NB4 (cell line): ENCODE data around the gene ITSN1.

Source experiments
- POLR2A ChIP-seq: IDR thresholded peaks from 2 replicates; pipeline ENCODE4 v1.6.1; 2011; ENCODE audit warnings: mild to moderate bottlenecking; ENCODE audit not compliant: insufficient read length; ENCODE audit errors: extremely low read depth
- TF ChIP-seq, protein P1 (sequence below): IDR thresholded peaks from one replicate; pipeline ENCODE4 v1.5.1; 2012; ENCODE audit warnings: low read depth, low read length
- TF ChIP-seq, protein P2 (sequence below): IDR thresholded peaks from 2 replicates; pipeline ENCODE4 v1.6.1; 2011; ENCODE audit warnings: low read depth, low read length

DNA sequence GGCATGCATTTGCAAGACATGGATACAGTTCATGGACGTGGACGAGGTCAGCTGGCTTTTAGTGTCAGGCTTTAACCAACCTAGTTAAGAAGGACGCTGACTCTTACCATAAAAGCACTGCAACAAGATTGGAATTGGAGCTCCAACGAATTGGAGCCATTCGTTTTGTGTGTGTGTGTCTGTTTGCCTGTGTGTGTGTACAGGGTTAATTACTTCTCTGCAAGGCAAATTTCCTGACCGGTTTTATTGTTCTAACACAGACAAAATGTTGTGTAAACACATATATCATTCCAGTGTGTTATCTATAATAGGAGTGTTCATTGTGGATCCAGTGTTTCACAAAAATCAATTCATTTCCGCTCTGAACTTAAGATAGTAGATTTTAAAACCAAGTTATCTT lies 7.9 kb downstream of the ITSN1 start:
- TF ChIP-seq, protein P1, sequence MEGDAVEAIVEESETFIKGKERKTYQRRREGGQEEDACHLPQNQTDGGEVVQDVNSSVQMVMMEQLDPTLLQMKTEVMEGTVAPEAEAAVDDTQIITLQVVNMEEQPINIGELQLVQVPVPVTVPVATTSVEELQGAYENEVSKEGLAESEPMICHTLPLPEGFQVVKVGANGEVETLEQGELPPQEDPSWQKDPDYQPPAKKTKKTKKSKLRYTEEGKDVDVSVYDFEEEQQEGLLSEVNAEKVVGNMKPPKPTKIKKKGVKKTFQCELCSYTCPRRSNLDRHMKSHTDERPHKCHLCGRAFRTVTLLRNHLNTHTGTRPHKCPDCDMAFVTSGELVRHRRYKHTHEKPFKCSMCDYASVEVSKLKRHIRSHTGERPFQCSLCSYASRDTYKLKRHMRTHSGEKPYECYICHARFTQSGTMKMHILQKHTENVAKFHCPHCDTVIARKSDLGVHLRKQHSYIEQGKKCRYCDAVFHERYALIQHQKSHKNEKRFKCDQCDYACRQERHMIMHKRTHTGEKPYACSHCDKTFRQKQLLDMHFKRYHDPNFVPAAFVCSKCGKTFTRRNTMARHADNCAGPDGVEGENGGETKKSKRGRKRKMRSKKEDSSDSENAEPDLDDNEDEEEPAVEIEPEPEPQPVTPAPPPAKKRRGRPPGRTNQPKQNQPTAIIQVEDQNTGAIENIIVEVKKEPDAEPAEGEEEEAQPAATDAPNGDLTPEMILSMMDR = no peak
- TF ChIP-seq POLR2A = no peak
- TF ChIP-seq, protein P2, sequence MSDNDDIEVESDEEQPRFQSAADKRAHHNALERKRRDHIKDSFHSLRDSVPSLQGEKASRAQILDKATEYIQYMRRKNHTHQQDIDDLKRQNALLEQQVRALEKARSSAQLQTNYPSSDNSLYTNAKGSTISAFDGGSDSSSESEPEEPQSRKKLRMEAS = no peak
